ENCODE data around the gene MAPK14. TPM values are rescaled to one million over a fixed set of nuclear protein-coding genes. Genes with fewer than 3 reads are reported as not detected.
A peak's percentile ranks its signal among the peaks of the same experiment; 100 is the strongest.

Gene MAPK14
- total RNA-seq, 1 donor from 2014 or later: 67.6 TPM

DNA sequence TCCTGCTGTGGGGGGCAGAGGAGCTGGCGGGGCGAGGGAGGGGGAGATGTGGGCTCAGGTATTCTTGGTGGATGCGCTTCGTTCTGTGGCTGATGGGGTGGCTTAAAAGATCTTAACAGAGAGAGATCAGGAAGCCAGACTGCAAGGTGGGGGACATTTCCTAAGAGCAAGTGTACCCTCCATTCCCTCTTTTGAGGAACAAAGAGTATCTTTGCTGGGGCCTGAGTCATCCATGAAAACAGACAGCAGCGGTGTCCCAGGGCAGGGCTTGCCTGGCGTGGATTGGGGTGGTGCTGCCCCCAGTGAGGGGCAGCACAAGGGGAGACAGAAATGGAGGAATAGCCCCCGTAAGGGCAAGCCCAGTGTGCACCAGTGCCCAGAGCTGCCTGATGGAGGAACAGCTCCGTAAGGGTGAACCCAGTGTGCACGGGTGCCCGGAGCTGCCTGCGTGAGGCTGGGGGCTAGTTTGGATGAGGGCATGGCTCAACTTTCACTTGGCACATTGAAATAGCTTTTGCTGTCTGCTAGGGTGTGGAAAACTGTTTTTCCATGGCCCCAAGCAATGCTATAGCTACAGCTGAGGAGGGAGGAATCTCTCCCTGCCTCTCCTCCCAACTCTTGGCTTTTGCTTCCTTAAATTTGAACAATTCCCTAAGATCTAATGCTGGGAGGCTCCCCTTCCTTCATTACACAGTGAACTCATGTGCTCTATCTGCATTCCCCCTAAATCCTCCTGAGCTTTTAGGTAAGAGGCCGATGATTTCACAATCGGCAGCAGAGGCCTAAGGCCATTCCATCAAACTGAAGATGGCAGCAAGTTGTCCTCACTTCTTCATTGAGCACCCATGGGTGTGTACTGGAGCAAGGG, 115.6 kb downstream of the MAPK14 start:
- no peak for ATAC-seq
- no peak for DNase-seq (ENCODE audit: low spot score)
- intact Hi-C loops (cut with DNase I): no loop called here

DNA sequence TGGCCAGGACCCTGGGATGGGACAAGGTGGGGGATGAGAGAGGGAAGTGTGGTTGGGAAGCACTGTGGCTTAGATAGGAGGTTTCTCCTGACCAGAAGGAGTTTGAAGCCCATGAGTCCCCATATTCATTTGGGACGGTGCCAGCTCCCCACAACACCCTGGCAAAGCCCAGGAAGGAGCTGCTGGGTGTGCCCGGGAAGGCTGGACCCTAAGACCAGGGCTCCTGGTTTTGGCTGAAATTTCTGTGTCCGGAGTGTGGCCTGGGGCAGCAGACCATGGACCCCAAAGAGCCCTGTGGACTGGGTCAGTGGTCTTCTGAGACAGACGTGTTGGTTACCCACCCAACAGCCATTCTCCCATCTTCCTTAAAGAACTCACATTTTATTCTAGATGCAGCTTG, 117.9 kb downstream of the MAPK14 start:
- intact Hi-C loops (cut with DNase I): no loop called here
- DNase-seq (ENCODE audit: low spot score): no peak

DNA sequence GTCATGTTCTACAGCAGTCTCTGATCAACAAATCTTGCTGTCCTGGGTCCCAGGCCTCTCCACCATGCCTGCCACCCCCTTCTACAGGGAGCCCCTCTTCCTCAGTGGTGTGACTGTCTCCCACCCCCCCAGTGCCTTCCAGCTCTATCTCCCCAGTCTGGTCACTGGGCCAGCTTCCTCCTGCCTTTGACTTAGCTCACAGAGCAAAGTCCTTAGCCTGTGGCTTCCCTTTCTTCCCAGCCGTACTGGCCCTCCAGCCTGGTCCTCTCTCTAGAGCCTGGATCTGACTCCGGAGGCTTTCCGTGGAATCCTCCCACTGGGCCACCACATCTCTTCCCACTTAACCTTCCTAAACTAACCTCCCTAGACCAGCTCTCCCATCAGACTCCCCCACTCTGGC, 119.7 kb downstream of the MAPK14 start:
- ATAC-seq (no peak), DNase-seq (ENCODE audit: low spot score) (no peak)
- intact Hi-C loops (cut with DNase I): no loop called here

More for the DNA sequence above, 117.9 kb downstream of the MAPK14 start:
- no peak for ATAC-seq

DNA sequence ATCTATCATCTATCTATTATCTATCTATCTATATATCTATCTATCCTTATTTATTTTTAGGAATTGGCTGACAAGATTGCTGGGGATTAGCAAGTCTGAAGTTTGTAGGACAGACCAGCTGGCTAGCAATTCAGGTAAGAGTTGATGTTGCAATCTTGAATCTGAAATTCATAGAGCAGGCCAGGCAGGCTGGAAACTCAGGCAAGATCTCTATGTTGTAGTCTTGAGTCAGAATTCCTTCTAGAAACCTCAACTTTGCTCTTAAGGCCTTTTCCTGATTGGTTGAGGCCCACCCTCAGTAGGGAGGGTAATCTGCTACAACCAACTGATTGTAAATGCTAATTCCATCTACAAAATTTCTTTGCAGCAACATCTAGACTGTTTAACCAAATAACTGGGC, 121.9 kb downstream of the MAPK14 start:
- DNase-seq (ENCODE audit: low spot score) (no peak), ATAC-seq (peak; percentile 72)
- intact Hi-C loops (cut with DNase I): no loop called here

GRCh38 chr6:36150283-36150682, 122.7 kb downstream of the MAPK14 start:
- DNase-seq (ENCODE audit: low spot score) (no peak), ATAC-seq (peak; percentile 90)
- intact Hi-C loops (cut with DNase I): no loop called here

DNA sequence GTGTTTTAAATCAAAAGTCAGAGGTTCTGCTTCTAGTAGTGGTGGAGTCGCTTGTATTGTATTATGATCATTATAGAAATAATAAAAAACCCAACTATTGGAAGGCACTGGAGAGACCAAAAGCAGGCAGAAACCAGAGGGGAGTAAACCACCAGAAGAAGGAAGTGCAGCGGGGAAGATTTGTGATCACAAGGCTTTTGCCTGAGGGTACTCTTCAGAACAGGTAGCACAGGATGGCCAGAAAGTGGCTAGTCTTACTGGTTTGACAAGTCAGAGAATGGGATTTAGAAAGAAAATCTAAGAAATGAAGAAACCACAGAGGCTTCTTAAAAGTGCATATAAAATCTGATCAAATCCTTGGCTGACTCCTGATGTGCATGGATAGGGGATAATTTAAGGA, 126.7 kb downstream of the MAPK14 start:
- ATAC-seq: no peak
- no peak for DNase-seq (ENCODE audit: low spot score)
- intact Hi-C loops (cut with DNase I): no loop called here

DNA sequence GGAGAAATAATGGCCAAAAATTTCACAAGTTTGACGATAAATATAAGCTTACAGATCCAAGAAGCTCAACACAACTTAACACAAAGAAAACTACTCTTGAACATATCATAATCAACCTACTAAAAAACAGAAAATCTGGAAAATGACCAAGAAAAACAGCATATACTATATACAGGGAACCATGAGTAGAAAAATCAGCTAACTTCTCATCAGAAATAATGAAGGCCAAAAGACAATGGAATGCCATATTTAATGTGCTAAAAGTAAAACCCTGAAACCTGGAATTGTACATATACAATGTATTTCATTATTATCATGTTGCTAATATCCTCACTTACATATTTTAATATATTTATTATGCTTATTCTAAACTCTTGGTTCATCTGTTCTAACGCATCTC, 128.1 kb downstream of the MAPK14 start:
- ATAC-seq (no peak), DNase-seq (ENCODE audit: low spot score) (no peak)
- intact Hi-C loops (cut with DNase I): no loop called here

DNA sequence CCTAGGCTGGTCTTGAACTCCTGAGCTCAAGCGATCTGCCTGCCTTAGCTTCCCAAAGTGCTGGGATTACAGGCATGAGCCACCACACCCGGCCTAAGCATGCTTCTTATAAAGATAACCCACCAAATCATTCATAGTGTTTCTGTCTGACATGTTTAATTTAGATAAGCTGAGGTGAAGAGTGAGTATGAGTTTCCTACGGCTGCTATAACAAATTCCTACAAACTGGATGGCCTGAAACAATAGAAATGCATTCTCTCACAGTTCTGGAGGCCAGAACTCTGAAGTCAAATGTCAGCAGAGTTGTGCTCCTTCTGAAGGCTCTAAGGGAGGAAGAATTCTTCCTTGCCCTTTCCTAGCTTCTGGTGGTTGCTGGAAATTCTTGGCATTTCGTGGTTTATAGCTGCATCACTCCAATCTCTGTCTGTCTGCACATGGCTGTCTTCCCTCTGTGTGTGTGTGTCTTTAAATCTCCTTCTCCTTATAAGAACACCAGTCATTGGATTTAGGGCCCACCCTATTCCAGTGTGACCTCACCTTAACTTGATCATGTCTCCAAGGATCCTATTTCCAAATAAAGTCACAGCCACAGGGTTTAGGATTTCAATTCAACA, 132.6 kb downstream of the MAPK14 start:
- no peak for DNase-seq (ENCODE audit: low spot score)
- no peak for ATAC-seq
- intact Hi-C loops (cut with DNase I): no loop called here

Other genes starting within 250 kb of the MAPK14 start
- not detected for gene CLPSL1, start 246.8 kb upstream of the MAPK14 start, total RNA-seq
- 3.8 TPM for gene CLPS, start 230.5 kb upstream of the MAPK14 start, total RNA-seq
- gene LHFPL5, start 222.5 kb upstream of the MAPK14 start, total RNA-seq: not detected
- gene SRPK1, start 106.7 kb upstream of the MAPK14 start, total RNA-seq: 33.2 TPM
- 1.5 TPM for gene SLC26A8, start 3.2 kb upstream of the MAPK14 start, total RNA-seq
- gene MAPK13, start 102.7 kb downstream of the MAPK14 start, total RNA-seq: 12.8 TPM
- gene BRPF3, start 168.9 kb downstream of the MAPK14 start, total RNA-seq: 36.6 TPM
- 0.22 TPM for gene PNPLA1, start 242.3 kb downstream of the MAPK14 start, total RNA-seq

Measured in sciatic nerve (tissue), 2 donors.